ENCODE measurements around the gene ABLIM2.

DNA sequence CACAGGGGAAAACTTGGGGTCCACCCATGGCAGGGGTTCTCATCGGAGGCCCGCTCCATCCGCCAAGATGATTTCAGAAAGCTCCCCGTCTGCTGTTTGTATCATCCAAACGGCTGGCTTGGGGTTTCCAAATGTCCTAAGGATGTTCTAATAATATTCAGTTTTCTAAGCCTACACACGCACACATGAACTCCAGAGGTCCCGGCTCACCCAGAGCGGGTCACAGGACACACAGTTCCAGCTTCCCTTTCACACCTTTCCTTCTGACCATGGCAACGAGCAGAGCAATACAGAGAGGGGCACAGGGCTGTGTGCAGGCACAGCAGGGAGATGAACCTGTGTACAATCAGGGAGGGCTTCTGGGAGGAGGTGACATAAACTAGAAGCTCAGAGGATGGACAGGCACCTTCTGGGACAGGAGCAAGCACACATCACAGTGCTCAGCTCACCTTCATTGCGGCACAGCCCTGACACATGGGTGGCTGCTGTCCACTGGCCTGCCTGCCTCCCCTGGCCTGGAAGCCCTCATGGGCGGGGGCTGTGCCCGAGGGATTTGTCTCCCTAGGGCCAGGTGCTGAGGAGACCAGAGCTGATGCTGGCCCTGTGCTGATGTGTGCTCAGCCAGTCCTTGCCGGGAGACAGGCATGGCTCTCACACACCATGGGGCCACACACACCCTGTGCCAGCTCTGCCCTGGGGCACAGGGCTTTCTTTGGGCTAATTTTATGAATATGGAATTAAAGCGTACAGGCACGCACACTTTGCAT is 44.8 kb downstream of the ABLIM2 start:
- TF ChIP-seq, protein P1, sequence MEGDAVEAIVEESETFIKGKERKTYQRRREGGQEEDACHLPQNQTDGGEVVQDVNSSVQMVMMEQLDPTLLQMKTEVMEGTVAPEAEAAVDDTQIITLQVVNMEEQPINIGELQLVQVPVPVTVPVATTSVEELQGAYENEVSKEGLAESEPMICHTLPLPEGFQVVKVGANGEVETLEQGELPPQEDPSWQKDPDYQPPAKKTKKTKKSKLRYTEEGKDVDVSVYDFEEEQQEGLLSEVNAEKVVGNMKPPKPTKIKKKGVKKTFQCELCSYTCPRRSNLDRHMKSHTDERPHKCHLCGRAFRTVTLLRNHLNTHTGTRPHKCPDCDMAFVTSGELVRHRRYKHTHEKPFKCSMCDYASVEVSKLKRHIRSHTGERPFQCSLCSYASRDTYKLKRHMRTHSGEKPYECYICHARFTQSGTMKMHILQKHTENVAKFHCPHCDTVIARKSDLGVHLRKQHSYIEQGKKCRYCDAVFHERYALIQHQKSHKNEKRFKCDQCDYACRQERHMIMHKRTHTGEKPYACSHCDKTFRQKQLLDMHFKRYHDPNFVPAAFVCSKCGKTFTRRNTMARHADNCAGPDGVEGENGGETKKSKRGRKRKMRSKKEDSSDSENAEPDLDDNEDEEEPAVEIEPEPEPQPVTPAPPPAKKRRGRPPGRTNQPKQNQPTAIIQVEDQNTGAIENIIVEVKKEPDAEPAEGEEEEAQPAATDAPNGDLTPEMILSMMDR (IDR thresholded peaks at IDR 0.05), result no peak
- no peak for TF ChIP-seq EZH2 (IDR thresholded peaks at IDR 0.05; ENCODE audit: borderline replicate concordance, insufficient read depth, low read depth, low read length, poor library complexity, severe bottlenecking)
